ENCODE results near the gene ABCA5. TPM values are rescaled to one million over a fixed set of nuclear protein-coding genes. Genes with fewer than 3 reads are reported as not detected.

The ABCA5 gene
- total RNA-seq, 3 donors from 2014 or later, result 88.8 to 152 (median 93.1) TPM

GRCh38 chr17:69336996-69337395 is 10.1 kb upstream of the ABCA5 start:
- intact Hi-C loops (cut with DNase I; ENCODE audit: low total_unique reads), result no loop called here
- Histone ChIP-seq H3K4me3 (no peak overlapping the region), H3K4me1 (no peaks in the 10 kb centered on the region), H3K27me3 (no peaks in the 10 kb centered on the region), H3K36me3 (no peaks in the 10 kb centered on the region), H3K9me3 (no peaks in the 10 kb centered on the region), H3K27ac (no peak overlapping the region)
- no peak for TF ChIP-seq POLR2A (IDR thresholded peaks at IDR 0.05)
- TF ChIP-seq CTCF (IDR thresholded peaks at IDR 0.05), result no peak
- no peak for TF ChIP-seq POLR2AphosphoS5 (IDR thresholded peaks at IDR 0.05)
- no peak for DNase-seq (ENCODE audit: low spot score in 2 of 2)

GRCh38 chr17:69336580-69336979 is 9.6 kb upstream of the ABCA5 start:
- no peak for DNase-seq (ENCODE audit: low spot score in 2 of 2)
- intact Hi-C loops (cut with DNase I; ENCODE audit: low total_unique reads), result no loop called here
- TF ChIP-seq CTCF (IDR thresholded peaks at IDR 0.05) (no peak), POLR2A (IDR thresholded peaks at IDR 0.05) (no peak), POLR2AphosphoS5 (IDR thresholded peaks at IDR 0.05) (no peak)
- no peaks in the 10 kb centered on the region for H3K4me1 ChIP-seq
- H3K27ac ChIP-seq, result no peak overlapping the region
- H3K9me3 ChIP-seq, result no peaks in the 10 kb centered on the region
- no peak overlapping the region for H3K4me3 ChIP-seq
- no peaks in the 10 kb centered on the region for H3K36me3 ChIP-seq
- H3K27me3 ChIP-seq, result no peaks in the 10 kb centered on the region

- Histone ChIP-seq H3K9me3 (no peaks in the 10 kb centered on the region), H3K36me3 (no peaks in the 10 kb centered on the region), H3K27me3 (no peaks in the 10 kb centered on the region), H3K27ac (no peak overlapping the region), H3K4me1 (no peaks in the 10 kb centered on the region), H3K4me3 (no peak overlapping the region)
- intact Hi-C loops (cut with DNase I; ENCODE audit: low total_unique reads), result no loop called here
- TF ChIP-seq POLR2AphosphoS5 (IDR thresholded peaks at IDR 0.05), result no peak
- TF ChIP-seq CTCF (IDR thresholded peaks at IDR 0.05), result peak; percentile 27 to 59 (median 48)
- DNase-seq (ENCODE audit: low spot score in 2 of 2), result no peak
These were observed 8.1 kb upstream of the ABCA5 start for GRCh38 chr17:69335058-69335457.

- H3K4me1 ChIP-seq, result no peaks in the 10 kb centered on the region
- no peak overlapping the region for H3K27ac ChIP-seq
- H3K4me3 ChIP-seq, result no peak overlapping the region
- no peak for TF ChIP-seq CTCF (IDR thresholded peaks at IDR 0.05)
- TF ChIP-seq POLR2A (IDR thresholded peaks at IDR 0.05), result no peak
- no peak for TF ChIP-seq POLR2AphosphoS5 (IDR thresholded peaks at IDR 0.05)
- H3K36me3 ChIP-seq, result no peaks in the 10 kb centered on the region
- no peaks in the 10 kb centered on the region for H3K9me3 ChIP-seq
- DNase-seq (ENCODE audit: low spot score in 2 of 2), result no peak
- no peaks in the 10 kb centered on the region for H3K27me3 ChIP-seq
- intact Hi-C loops (cut with DNase I; ENCODE audit: low total_unique reads), result no loop called here
These were observed 6.6 kb upstream of the ABCA5 start for GRCh38 chr17:69333561-69333960.

DNA sequence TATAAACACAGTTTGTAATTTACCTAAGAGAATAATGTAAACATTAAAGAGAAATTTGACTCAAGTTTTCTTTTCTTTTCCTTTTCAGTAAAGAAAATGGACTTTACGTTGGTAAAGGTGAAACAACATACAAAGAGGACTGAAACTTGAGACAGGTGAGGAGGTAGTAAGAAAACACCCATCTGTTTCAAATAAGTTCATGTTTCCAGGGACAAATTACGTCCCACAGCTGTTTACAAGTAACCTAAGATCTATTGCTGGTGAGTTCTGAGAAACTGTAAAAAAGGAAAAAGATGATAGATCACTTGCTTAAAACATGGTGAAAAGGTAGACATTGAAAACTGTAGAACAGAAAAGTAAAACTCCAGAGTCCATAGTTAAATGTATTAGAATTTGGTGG is 4.8 kb upstream of the ABCA5 start:
- no peak overlapping the region for H3K27ac ChIP-seq
- no peak for DNase-seq (ENCODE audit: low spot score in 2 of 2)
- H3K4me1 ChIP-seq, result no peaks in the 10 kb centered on the region
- no peak overlapping the region for H3K4me3 ChIP-seq
- intact Hi-C loops (cut with DNase I; ENCODE audit: low total_unique reads), result no loop called here
- no peaks in the 10 kb centered on the region for H3K9me3 ChIP-seq
- H3K36me3 ChIP-seq, result no peaks in the 10 kb centered on the region
- no peak for TF ChIP-seq CTCF (IDR thresholded peaks at IDR 0.05)
- no peak for TF ChIP-seq POLR2AphosphoS5 (IDR thresholded peaks at IDR 0.05)
- no peak for TF ChIP-seq POLR2A (IDR thresholded peaks at IDR 0.05)
- H3K27me3 ChIP-seq, result no peaks in the 10 kb centered on the region
